Prostate gland (tissue), 2 donors: ENCODE data around the gene FTH1.

Source experiments
- POLR2A ChIP-seq: fragments of 450-650 bp; IDR thresholded peaks from one replicate; pipeline ENCODE4 v1.6.1; 2016; ENCODE audit warnings: antibody characterized with exemption, mild to moderate bottlenecking
- POLR2AphosphoS5 ChIP-seq: sonication (generic); formaldehyde crosslinking; IDR thresholded peaks from one replicate; pipeline ENCODE4 v1.6.1; 2017; ENCODE audit warnings: antibody characterized with exemption
- TF ChIP-seq, protein P1 (sequence below), 4 experiments: fragments of 200-600 bp in 2 of 4; fragments of 450-650 bp in 2 of 4; sonication (generic) in 2 of 4; IDR thresholded peaks; 1 replicate in 3 of 4; 2 replicates in 1 of 4; pipeline ENCODE4 v1.5.1; 2016 to 2019; ENCODE audit warnings: antibody characterized with exemption in 4 of 4, mild to moderate bottlenecking in 2 of 4, moderate library complexity in 2 of 4

DNA sequence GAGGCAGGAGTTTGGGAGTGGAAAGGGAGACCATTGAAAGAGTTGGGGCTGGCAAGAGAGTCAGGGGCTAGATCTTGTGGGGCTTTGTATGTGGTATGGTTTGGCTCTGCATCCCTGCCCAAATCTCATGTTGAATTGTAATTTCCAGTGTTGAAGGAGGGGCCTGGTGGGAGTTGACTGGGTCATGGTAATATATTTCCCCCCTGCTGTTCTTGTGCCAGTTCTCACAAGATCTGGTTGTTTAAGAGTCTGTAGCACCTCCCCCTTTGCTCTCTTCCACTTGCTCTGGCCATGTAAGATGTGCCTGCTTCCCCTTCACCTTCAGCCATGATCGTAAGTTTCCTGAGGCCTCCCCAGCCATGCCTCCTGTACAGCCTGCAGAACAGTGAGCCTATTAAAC, 39.9 kb downstream of the FTH1 start:
- TF ChIP-seq POLR2AphosphoS5: no peak
- TF ChIP-seq, protein P1, sequence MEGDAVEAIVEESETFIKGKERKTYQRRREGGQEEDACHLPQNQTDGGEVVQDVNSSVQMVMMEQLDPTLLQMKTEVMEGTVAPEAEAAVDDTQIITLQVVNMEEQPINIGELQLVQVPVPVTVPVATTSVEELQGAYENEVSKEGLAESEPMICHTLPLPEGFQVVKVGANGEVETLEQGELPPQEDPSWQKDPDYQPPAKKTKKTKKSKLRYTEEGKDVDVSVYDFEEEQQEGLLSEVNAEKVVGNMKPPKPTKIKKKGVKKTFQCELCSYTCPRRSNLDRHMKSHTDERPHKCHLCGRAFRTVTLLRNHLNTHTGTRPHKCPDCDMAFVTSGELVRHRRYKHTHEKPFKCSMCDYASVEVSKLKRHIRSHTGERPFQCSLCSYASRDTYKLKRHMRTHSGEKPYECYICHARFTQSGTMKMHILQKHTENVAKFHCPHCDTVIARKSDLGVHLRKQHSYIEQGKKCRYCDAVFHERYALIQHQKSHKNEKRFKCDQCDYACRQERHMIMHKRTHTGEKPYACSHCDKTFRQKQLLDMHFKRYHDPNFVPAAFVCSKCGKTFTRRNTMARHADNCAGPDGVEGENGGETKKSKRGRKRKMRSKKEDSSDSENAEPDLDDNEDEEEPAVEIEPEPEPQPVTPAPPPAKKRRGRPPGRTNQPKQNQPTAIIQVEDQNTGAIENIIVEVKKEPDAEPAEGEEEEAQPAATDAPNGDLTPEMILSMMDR (IDR thresholded peaks at IDR 0.05): no peak
- no peak for TF ChIP-seq POLR2A
